IMR-90 (cell line): ENCODE data around the gene SPRED2. TPM values are rescaled to one million over a fixed set of nuclear protein-coding genes. Genes with fewer than 3 reads are reported as not detected.

Experiments
- ATAC-seq: fragments of 200-7000 bp; cut with Tn5 transposase; 2 replicates; pipeline ENCODE4 v1.9.1; 2020; ENCODE audit warnings: low read depth, mild to moderate bottlenecking, moderate library complexity
- BruUV-seq: library from RNA; stranded (reverse); fragments of 400-500 nt; replicated peaks from 2 replicates; lab custom pipeline; 2021; lab: Mats Ljungman, UMichigan
- CTCF ChIA-PET: fragments of 300-600 bp; formaldehyde crosslinking; extraction: SDS; loops from one replicate; lab custom pipeline; 2021; ENCODE audit warnings: antibody characterized with exemption; lab: Yijun Ruan, JAX
- POLR2A ChIA-PET: fragments of 300-600 bp; sonication (Branson Sonifier 250); formaldehyde crosslinking; loops from one replicate; lab custom pipeline; 2022; ENCODE audit warnings: antibody characterized with exemption; ENCODE audit not compliant: unreplicated experiment; lab: Charles Lee
- DNase-seq: peaks from one replicate; pipeline ENCODE4 v3.0.0; 2013
- H2AFZ ChIP-seq: replicated peaks from 2 replicates; pipeline ENCODE3; 2013; ENCODE audit warnings: low read length, mild to moderate bottlenecking; ENCODE audit not compliant: poor library complexity
- H2AK5ac ChIP-seq: 2 replicates; pipeline ENCODE4 v1.6.1; 2013; ENCODE audit warnings: low read depth, low read length, inconsistent platforms
- H2AK9ac ChIP-seq: replicated peaks from 2 replicates; pipeline ENCODE3; 2013; ENCODE audit warnings: mild to moderate bottlenecking, low read depth, low read length, moderate library complexity; ENCODE audit not compliant: poor library complexity
- H2BK120ac ChIP-seq: 2 replicates; pipeline ENCODE4 v1.6.1; 2013; ENCODE audit warnings: low read depth, low read length, inconsistent platforms
- H2BK15ac ChIP-seq: 3 replicates; pipeline ENCODE4 v1.6.1; 2013; ENCODE audit warnings: low read depth, low read length, inconsistent platforms
- H2BK20ac ChIP-seq: 2 replicates; pipeline ENCODE4 v1.6.1; 2013; ENCODE audit warnings: low read depth, mild to moderate bottlenecking, inconsistent platforms, low read length, moderate library complexity
- H2BK5ac ChIP-seq: 2 replicates; pipeline ENCODE4 v1.6.1; 2013; ENCODE audit warnings: mild to moderate bottlenecking, low read depth, low read length, inconsistent platforms; ENCODE audit not compliant: poor library complexity, severe bottlenecking
- H3K14ac ChIP-seq: replicated peaks from 2 replicates; pipeline ENCODE4 v1.6.1; 2013; ENCODE audit warnings: low read depth, low read length, inconsistent platforms
- H3K18ac ChIP-seq: 2 replicates; pipeline ENCODE4 v1.6.1; 2013; ENCODE audit warnings: low read depth, low read length, control low read depth
- H3K23ac ChIP-seq: 2 replicates; pipeline ENCODE4 v1.6.1; 2013; ENCODE audit warnings: low read depth, low read length, inconsistent platforms
- H3K27ac ChIP-seq: 2 replicates; pipeline ENCODE4 v1.5.1; 2013; ENCODE audit warnings: mild to moderate bottlenecking, control low read depth, low read length; ENCODE audit not compliant: insufficient read depth
- H3K27me3 ChIP-seq: 2 replicates; pipeline ENCODE4 v1.6.1; 2013; ENCODE audit warnings: low read length; ENCODE audit not compliant: control insufficient read depth, insufficient read depth
- H3K36me3 ChIP-seq: 2 replicates; pipeline ENCODE4 v1.6.1; 2013; ENCODE audit warnings: low read length, mixed read lengths; ENCODE audit not compliant: control insufficient read depth, insufficient read depth
- H3K4ac ChIP-seq: 2 replicates; pipeline ENCODE4 v1.6.1; 2013; ENCODE audit warnings: low read depth, low read length, inconsistent platforms
- H3K4me1 ChIP-seq: 2 replicates; pipeline ENCODE4 v1.6.1; 2013; ENCODE audit warnings: low read length, mixed read lengths; ENCODE audit not compliant: control insufficient read depth, insufficient read depth
- H3K4me2 ChIP-seq: 2 replicates; pipeline ENCODE4 v1.6.1; 2013; ENCODE audit warnings: low read depth, mild to moderate bottlenecking, control low read depth, low read length, moderate library complexity
- H3K4me3 ChIP-seq: 2 replicates; pipeline ENCODE4 v1.5.1; 2013; ENCODE audit warnings: low read depth, mild to moderate bottlenecking, control low read depth, low read length, moderate library complexity; ENCODE audit not compliant: insufficient read depth
- H3K56ac ChIP-seq: 2 replicates; pipeline ENCODE4 v1.6.1; 2013; ENCODE audit warnings: low read length, inconsistent platforms; ENCODE audit not compliant: insufficient read depth; ENCODE audit errors: extremely low read depth
- H3K79me1 ChIP-seq, 2 experiments: 2 replicates each; pipeline ENCODE4 v1.6.1; 2013; ENCODE audit warnings: low read length in 2 of 2, inconsistent platforms in 1 of 2, low read depth in 1 of 2
- H3K9ac ChIP-seq: 2 replicates; pipeline ENCODE4 v1.6.1; 2013; ENCODE audit warnings: low read depth, low read length, control low read depth
- H3K9me1 ChIP-seq: 2 replicates; pipeline ENCODE4 v1.6.1; 2013; ENCODE audit warnings: low read length, inconsistent platforms; ENCODE audit not compliant: insufficient read depth
- H3K9me3 ChIP-seq: 2 replicates; pipeline ENCODE4 v1.6.1; 2013; ENCODE audit warnings: low read length; ENCODE audit not compliant: control insufficient read depth, insufficient read depth
- H4K20me1 ChIP-seq: 2 replicates; pipeline ENCODE4 v1.6.1; 2013; ENCODE audit warnings: low read length, inconsistent platforms; ENCODE audit not compliant: insufficient read depth
- H4K5ac ChIP-seq: 2 replicates; pipeline ENCODE4 v1.6.1; 2013; ENCODE audit warnings: mild to moderate bottlenecking, low read depth, low read length, control low read depth
- H4K8ac ChIP-seq, 2 experiments: 2 replicates each; pipeline ENCODE4 v1.6.1; 2013; ENCODE audit warnings: low read depth in 2 of 2, low read length in 2 of 2, control low read depth in 1 of 2, inconsistent platforms in 1 of 2
- H4K91ac ChIP-seq: 2 replicates; pipeline ENCODE4 v1.6.1; 2013; ENCODE audit warnings: low read depth, low read length, inconsistent platforms; ENCODE audit not compliant: insufficient read depth
- CEBPB ChIP-seq: IDR thresholded peaks from 2 replicates; pipeline ENCODE4 v1.6.1; 2012; ENCODE audit warnings: low read depth, low read length, improper control_type of control experiment
- CHD1 ChIP-seq: IDR thresholded peaks from 2 replicates; pipeline ENCODE4 v1.6.1; 2012; ENCODE audit warnings: low read depth, low read length, improper control_type of control experiment
- MAZ ChIP-seq: IDR thresholded peaks from 2 replicates; pipeline ENCODE4 v1.6.1; 2012; ENCODE audit warnings: low read depth, mild to moderate bottlenecking, low read length, improper control_type of control experiment, moderate library complexity, borderline replicate concordance
- MXI1 ChIP-seq: IDR thresholded peaks from 2 replicates; pipeline ENCODE4 v1.6.1; 2012; ENCODE audit warnings: low read depth, mild to moderate bottlenecking, low read length, moderate library complexity, borderline replicate concordance
- POLR2A ChIP-seq: IDR thresholded peaks from 2 replicates; pipeline ENCODE4 v1.6.1; 2012; ENCODE audit warnings: mild to moderate bottlenecking, low read depth, low read length
- RAD21 ChIP-seq: IDR thresholded peaks from 2 replicates; pipeline ENCODE4 v1.6.1; 2012; ENCODE audit warnings: low read length, improper control_type of control experiment
- SMC3 ChIP-seq: fragments of 150-350 bp; IDR thresholded peaks from 2 replicates; pipeline ENCODE4 v1.6.1; 2016; ENCODE audit warnings: low read depth, mild to moderate bottlenecking, antibody characterized with exemption, low read length, moderate library complexity
- WGBS, 2 experiments: methylation state at CpG; one replicate each; pipeline versions ENCODE4 v1.1.5 to v1.1.7; 2013; ENCODE audit warnings: missing lambda C conversion rate in 2 of 2; ENCODE audit not compliant: insufficient read length in 1 of 2; ENCODE audit errors: extremely low coverage in 2 of 2; 5-methylcytosine and 5-hydroxymethylcytosine counted together
- dilution Hi-C: fragments of 300-500 bp; cut with HindIII; formaldehyde crosslinking; loops from one replicate; pipeline ENCODE4 v1.14.3; 2018; ENCODE audit warnings: low sequenced_read_pairs; ENCODE audit not compliant: unreplicated experiment
- in situ Hi-C: fragments of 300-500 bp; cut with MboI; formaldehyde crosslinking; loops from 3 replicates; pipeline ENCODE4 v1.14.3; 2019; ENCODE audit warnings: low sequenced_read_pairs, inconsistent platforms, mixed read lengths
- intact Hi-C: fragments of 100-400 bp; cut with micrococcal nuclease; formaldehyde crosslinking; loops from 2 replicates; pipeline ENCODE4 v1.10.0; 2022
- polyA plus RNA-seq, 3 experiments: library from polyadenylated mRNA; depleted of rRNA; stranded (reverse); fragments of >200 nt; gene quantifications; 2 replicates each; pipeline ENCODE4 v1.2.3, GENCODE V29; 2012; ENCODE audit warnings: low replicate concordance in 1 of 3
- total RNA-seq: library from RNA; depleted of rRNA; stranded (reverse); fragments of >200 nt; gene quantifications from 2 replicates; pipeline ENCODE4 v1.2.3, GENCODE V29; 2012
- TF ChIP-seq, protein P1 (sequence below): conservative IDR thresholded peaks from 2 replicates; pipeline ENCODE4 v1.5.1; 2012; ENCODE audit warnings: mild to moderate bottlenecking, low read depth, low read length, improper control_type of control experiment
- TF ChIP-seq, protein P2 (sequence below): fragments of 150-350 bp; IDR thresholded peaks from 2 replicates; pipeline ENCODE4 v1.6.1; 2017; ENCODE audit warnings: mild to moderate bottlenecking, antibody characterized with exemption, low read length, low read depth

SPRED2 gene
- total and polyA plus RNA-seq, 2 of the 4 experiments (the other 2 are of a cell fraction), result 4.8 to 18.7 TPM

DNA sequence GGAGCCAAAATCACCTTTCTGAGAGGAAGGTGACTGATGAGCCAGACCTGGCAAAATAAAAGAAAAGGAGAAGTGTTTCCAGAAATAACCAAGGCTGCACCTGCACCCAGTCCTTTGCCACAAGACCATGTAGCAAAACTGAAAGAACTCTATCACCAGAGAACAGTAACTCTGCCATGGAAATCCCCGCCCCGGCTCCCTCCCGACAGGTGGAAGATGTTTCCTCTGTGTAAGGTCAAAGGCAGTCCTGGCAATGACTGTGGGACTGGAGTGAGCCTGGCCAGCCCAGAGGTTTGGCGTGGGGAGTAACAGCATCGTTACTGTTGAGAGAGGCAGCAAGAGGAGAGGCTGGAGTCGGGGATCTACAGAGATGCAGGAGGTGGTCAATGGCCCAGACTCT is 42.3 kb downstream of the SPRED2 start:
- Histone ChIP-seq H3K27me3 (no peaks in the 10 kb centered on the region), H3K9me1 (peaks cover 13% of the 10 kb centered on the region), H2BK20ac (no peak overlapping the region), H4K91ac (no peak overlapping the region), H2AK5ac (no peak overlapping the region), H3K18ac (no peak overlapping the region), H3K23ac (no peak overlapping the region), H3K9ac (no peak overlapping the region), H3K56ac (no peak overlapping the region), H3K27ac (no peak overlapping the region), H3K4me3 (no peak overlapping the region), H4K8ac (no peak overlapping the region), H3K4me1 (peaks cover 4% of the 10 kb centered on the region; the same call in 1 of the 2 replicates), H2AFZ (no peak overlapping the region), H3K79me1 (peaks cover 53 to 79% of the 10 kb centered on the region in 2 experiments), H2AK9ac (no peak overlapping the region), H4K5ac (no peak overlapping the region), H3K36me3 (no peaks in the 10 kb centered on the region), H4K20me1 (peaks cover 68% of the 10 kb centered on the region), H3K4me2 (no peak overlapping the region), H3K14ac (no peak overlapping the region), H3K9me3 (no peaks in the 10 kb centered on the region), H3K4ac (no peak overlapping the region), H2BK120ac (no peak overlapping the region), H2BK5ac (no peak overlapping the region), H2BK15ac (no peak overlapping the region)
- ATAC-seq (no peak), DNase-seq (no peak)
- in situ Hi-C loops (no loop called here), intact Hi-C loops (no loop called here), dilution Hi-C loops (no loop called here)
- 94% methylated on average over 3 of the region's 6 CpGs; no CpG with 5 or more reads in 1 of the 2 experiments for WGBS, 2 experiments
- no peak for TF ChIP-seq POLR2A
- TF ChIP-seq MAZ, result no peak
- no peak for TF ChIP-seq MXI1
- TF ChIP-seq, protein P1, sequence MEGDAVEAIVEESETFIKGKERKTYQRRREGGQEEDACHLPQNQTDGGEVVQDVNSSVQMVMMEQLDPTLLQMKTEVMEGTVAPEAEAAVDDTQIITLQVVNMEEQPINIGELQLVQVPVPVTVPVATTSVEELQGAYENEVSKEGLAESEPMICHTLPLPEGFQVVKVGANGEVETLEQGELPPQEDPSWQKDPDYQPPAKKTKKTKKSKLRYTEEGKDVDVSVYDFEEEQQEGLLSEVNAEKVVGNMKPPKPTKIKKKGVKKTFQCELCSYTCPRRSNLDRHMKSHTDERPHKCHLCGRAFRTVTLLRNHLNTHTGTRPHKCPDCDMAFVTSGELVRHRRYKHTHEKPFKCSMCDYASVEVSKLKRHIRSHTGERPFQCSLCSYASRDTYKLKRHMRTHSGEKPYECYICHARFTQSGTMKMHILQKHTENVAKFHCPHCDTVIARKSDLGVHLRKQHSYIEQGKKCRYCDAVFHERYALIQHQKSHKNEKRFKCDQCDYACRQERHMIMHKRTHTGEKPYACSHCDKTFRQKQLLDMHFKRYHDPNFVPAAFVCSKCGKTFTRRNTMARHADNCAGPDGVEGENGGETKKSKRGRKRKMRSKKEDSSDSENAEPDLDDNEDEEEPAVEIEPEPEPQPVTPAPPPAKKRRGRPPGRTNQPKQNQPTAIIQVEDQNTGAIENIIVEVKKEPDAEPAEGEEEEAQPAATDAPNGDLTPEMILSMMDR, result no peak
- no peak for TF ChIP-seq CHD1
- no peak for TF ChIP-seq CEBPB
- TF ChIP-seq RAD21, result no peak
- TF ChIP-seq, protein P2, sequence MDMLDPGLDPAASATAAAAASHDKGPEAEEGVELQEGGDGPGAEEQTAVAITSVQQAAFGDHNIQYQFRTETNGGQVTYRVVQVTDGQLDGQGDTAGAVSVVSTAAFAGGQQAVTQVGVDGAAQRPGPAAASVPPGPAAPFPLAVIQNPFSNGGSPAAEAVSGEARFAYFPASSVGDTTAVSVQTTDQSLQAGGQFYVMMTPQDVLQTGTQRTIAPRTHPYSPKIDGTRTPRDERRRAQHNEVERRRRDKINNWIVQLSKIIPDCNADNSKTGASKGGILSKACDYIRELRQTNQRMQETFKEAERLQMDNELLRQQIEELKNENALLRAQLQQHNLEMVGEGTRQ, result no peak
- TF ChIP-seq SMC3, result no peak
- CTCF ChIA-PET, result no interaction called here
- BruUV-seq, result no TSS peak
- POLR2A ChIA-PET, result no interaction called here
